Ishikawa (cell line): Measurements from ENCODE around the gene TP53.

Experiments used
- CEBPB ChIP-seq: IDR thresholded peaks from 2 replicates; pipeline ENCODE4 v1.6.1; 2012
- CREB1 ChIP-seq: IDR thresholded peaks from 2 replicates; pipeline ENCODE4 v1.6.1; 2012; ENCODE audit warnings: low read depth
- EGR1 ChIP-seq: IDR thresholded peaks from 2 replicates; pipeline ENCODE4 v1.6.1; 2012
- EP300 ChIP-seq: IDR thresholded peaks from 2 replicates; pipeline ENCODE4 v1.6.1; 2012; ENCODE audit warnings: borderline replicate concordance
- FOXM1 ChIP-seq: IDR thresholded peaks from 2 replicates; pipeline ENCODE4 v1.6.1; 2012; ENCODE audit warnings: low read depth, borderline replicate concordance
- NFIC ChIP-seq: IDR thresholded peaks from 2 replicates; pipeline ENCODE4 v1.6.1; 2012
- RAD21 ChIP-seq: IDR thresholded peaks from 2 replicates; pipeline ENCODE4 v1.6.1; 2012; ENCODE audit warnings: low read depth
- TAF1 ChIP-seq: IDR thresholded peaks from 2 replicates; pipeline ENCODE4 v1.6.1; 2012; ENCODE audit warnings: low read depth, mild to moderate bottlenecking
- TCF12 ChIP-seq: IDR thresholded peaks from 2 replicates; pipeline ENCODE4 v1.6.1; 2012; ENCODE audit warnings: low read depth
- TEAD4 ChIP-seq: IDR thresholded peaks from 2 replicates; pipeline ENCODE4 v1.6.1; 2012
- YY1 ChIP-seq: IDR thresholded peaks from 2 replicates; pipeline ENCODE4 v1.6.1; 2012; ENCODE audit warnings: low read depth
- ZBTB7A ChIP-seq: IDR thresholded peaks from 2 replicates; pipeline ENCODE4 v1.6.1; 2012; ENCODE audit warnings: low read depth
- TF ChIP-seq, protein P1 (sequence below): IDR thresholded peaks from 2 replicates; pipeline ENCODE4 v1.6.1; 2012; ENCODE audit warnings: low read depth, mild to moderate bottlenecking
- TF ChIP-seq, protein P2 (sequence below): IDR thresholded peaks from 2 replicates; pipeline ENCODE4 v1.6.1; 2012

DNA sequence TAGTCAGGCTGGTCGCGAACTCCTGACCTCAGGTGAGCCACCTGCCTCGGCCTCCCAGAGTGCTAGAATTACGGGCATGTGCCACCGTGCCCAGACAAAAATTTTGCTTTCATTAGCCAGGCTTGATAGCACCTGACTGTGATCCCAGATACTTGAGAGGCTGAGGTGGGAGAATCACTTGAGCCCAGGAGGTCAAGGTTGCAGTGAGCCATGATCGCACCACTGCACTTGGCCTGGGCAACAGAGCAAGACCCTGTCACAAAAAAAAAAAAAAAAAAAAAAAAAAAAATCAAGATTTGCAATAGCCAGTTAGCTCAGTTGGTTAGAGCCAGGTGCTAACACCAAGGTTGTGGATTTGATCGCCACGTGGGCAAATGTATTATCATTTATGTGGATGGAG is 66.5 kb downstream of the TP53 start:
- TF ChIP-seq ZBTB7A (no peak), EGR1 (no peak), FOXM1 (no peak), EP300 (no peak), TCF12 (no peak), YY1 (no peak), CEBPB (no peak), RAD21 (no peak), CREB1 (no peak), TAF1 (no peak), NFIC (no peak), TEAD4 (no peak)
- TF ChIP-seq, protein P1, sequence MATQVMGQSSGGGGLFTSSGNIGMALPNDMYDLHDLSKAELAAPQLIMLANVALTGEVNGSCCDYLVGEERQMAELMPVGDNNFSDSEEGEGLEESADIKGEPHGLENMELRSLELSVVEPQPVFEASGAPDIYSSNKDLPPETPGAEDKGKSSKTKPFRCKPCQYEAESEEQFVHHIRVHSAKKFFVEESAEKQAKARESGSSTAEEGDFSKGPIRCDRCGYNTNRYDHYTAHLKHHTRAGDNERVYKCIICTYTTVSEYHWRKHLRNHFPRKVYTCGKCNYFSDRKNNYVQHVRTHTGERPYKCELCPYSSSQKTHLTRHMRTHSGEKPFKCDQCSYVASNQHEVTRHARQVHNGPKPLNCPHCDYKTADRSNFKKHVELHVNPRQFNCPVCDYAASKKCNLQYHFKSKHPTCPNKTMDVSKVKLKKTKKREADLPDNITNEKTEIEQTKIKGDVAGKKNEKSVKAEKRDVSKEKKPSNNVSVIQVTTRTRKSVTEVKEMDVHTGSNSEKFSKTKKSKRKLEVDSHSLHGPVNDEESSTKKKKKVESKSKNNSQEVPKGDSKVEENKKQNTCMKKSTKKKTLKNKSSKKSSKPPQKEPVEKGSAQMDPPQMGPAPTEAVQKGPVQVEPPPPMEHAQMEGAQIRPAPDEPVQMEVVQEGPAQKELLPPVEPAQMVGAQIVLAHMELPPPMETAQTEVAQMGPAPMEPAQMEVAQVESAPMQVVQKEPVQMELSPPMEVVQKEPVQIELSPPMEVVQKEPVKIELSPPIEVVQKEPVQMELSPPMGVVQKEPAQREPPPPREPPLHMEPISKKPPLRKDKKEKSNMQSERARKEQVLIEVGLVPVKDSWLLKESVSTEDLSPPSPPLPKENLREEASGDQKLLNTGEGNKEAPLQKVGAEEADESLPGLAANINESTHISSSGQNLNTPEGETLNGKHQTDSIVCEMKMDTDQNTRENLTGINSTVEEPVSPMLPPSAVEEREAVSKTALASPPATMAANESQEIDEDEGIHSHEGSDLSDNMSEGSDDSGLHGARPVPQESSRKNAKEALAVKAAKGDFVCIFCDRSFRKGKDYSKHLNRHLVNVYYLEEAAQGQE: no peak
- TF ChIP-seq, protein P2, sequence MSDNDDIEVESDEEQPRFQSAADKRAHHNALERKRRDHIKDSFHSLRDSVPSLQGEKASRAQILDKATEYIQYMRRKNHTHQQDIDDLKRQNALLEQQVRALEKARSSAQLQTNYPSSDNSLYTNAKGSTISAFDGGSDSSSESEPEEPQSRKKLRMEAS: no peak
